Right kidney (tissue), 1 donor: ENCODE results near the gene ATXN1.
"Not testable (repeated sequence)": the region's sequence is repeated elsewhere in the genome, so short reads cannot be mapped to it uniquely, and the experiment has no call there.

Source experiments
- DNase-seq: peaks from one replicate; pipeline ENCODE4 v3.0.0-alpha.2; 2016

ATXN1 gene

DNA sequence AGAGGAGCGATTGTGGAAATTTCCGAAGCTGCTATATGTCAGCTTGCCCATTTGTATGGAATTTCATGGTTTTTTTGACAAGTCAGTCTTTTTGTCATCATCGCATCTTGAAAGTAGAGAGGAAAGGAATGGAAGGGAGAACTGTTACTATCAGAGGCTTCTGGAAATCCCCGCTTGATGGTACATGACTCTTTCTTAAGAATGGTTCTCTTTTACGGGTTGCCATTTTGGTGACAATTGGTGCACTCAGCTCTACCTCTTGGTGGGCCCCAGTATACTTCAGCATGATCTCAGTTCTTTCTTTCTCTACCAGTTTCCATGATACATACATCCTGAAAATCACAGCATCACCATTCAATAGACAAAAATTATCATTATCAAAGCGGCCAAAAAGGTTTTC is 146.0 kb downstream of the ATXN1 start:
- DNase-seq = not testable (repeated sequence)

GRCh38 chr6:16614143-16614542 is 147.1 kb downstream of the ATXN1 start:
- DNase-seq = not testable (repeated sequence)

DNA sequence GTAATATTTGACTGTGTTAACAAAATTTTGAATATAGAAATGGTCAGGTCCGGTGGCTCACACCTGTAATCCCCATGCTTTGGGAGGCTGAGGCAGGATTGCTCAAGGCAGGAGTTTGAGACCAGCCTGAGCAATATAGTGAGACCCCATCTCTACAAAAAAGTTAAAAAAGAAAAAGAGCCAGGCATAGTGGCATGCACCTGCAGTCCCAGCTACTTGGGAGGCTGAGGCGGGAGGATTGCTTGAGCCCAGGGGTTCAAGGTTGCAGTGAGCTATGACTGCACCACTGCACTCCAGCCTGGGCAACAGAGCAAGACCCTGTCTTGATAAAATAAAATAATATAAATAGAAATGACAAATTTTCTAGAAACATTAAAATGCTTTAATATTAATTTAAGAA is 147.8 kb downstream of the ATXN1 start:
- DNase-seq = not testable (repeated sequence)

DNA sequence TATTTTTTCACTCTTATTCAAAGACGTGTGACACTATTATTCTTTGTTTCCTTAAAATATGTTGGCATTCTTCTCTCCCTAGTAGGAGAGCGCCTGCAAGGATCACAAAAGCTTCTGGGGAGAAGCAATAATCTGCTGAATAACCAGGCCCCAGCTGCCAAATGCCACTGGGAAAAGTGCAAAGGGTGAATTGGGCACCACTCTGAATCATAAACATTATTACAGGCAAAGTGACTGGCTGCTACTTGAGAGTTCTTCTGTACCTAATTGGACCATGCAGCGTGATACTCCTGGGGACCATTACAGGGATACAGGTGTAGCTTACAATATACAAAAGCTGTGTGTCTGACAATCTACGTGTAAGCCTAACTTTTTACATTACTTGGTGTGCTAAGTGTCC is 152.8 kb downstream of the ATXN1 start:
- DNase-seq = no peak

DNA sequence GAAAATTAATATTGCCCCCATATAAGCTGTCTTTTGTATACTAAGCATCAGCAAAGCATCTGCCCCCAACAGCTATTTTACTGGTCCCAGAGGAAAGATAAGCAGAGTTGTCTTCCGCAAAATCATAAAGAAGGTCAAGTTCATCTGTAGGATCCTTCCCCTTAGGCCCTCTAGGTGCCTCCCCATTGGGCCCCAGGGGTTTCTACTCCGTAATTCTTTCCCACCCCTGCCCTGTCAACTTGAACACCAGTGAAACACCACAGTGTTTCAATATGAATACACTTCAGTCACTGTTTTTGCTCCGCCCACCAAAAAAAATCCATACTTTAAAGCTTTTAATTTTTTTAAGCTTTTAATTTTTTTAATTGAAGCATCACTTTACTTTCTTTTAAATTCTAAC is 159.2 kb downstream of the ATXN1 start:
- DNase-seq = no peak

DNA sequence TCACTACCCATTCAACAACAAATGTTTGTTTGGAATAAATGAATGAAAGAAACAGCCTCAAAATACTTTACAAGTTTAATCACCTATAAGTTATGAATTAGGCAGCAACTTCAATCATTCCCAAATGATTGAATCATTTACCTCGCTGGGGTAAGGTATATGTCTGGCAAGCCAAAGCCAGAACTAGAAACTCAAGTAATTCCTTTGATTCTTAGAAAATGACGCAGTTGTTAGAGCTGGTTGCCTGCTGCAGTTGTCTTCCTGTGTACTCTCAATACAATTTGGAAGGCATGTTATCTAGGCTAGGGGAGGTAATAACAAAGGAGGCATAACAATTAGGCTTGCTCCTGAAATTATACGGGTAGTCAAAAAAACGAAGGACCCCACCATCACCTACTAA is 160.6 kb downstream of the ATXN1 start:
- no peak for DNase-seq

- no peak for DNase-seq
These were observed 161.2 kb downstream of the ATXN1 start for GRCh38 chr6:16600026-16600425.

- no peak for DNase-seq
These were observed 164.5 kb downstream of the ATXN1 start for GRCh38 chr6:16596616-16597331.

GRCh38 chr6:16595514-16596120 is 165.6 kb downstream of the ATXN1 start:
- no peak for DNase-seq

DNA sequence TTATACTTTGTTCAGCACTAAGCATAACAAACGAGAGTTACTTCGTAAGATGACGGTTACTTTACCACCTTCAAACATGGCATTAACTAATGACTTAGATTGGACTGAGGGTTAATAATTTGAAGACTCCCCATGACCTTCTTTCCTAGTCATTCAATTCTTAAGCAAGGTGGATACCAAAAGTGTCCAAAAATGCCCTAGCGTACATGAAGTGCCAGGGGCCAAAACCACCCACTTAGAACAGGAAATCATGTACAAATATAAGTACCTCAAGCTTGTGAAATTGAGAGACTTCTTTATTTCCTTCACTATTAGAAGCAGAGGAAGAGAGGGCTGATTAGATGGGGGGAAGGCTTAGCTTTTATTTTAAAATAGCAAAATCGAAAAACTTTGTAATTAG is 166.4 kb downstream of the ATXN1 start:
- no peak for DNase-seq

DNA sequence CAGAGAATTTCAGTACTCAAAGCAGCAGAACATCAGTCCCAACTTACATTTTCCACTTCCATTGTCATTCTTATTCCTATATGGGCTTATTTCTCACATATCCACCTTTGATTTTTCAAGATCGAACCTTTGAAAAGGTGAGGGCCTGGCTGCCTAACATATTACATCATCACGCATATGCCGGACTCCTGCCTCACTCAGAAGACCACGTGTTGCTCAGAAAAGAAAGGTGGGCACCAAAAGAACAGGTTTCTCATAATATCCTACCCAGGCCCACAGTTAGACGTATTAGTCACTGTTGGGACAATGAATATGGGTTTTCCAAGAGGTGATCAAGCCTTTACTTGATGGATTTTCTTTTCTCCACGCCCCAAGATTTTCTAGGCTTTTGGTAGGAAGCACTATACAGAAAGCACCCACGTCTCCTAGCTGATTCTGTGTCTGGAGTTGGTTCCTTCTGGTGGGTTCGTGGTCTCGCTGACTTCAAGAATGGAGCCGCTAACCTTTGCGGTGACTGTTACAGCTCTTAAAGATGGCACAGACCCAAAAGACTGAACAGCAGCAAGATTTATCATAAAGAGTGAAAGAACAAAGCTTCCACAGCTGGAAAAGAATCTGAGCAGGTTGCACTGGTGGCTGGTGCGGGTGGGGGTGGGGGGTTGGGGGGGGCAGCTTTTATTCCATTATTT is 168.9 kb downstream of the ATXN1 start:
- DNase-seq = no peak

DNA sequence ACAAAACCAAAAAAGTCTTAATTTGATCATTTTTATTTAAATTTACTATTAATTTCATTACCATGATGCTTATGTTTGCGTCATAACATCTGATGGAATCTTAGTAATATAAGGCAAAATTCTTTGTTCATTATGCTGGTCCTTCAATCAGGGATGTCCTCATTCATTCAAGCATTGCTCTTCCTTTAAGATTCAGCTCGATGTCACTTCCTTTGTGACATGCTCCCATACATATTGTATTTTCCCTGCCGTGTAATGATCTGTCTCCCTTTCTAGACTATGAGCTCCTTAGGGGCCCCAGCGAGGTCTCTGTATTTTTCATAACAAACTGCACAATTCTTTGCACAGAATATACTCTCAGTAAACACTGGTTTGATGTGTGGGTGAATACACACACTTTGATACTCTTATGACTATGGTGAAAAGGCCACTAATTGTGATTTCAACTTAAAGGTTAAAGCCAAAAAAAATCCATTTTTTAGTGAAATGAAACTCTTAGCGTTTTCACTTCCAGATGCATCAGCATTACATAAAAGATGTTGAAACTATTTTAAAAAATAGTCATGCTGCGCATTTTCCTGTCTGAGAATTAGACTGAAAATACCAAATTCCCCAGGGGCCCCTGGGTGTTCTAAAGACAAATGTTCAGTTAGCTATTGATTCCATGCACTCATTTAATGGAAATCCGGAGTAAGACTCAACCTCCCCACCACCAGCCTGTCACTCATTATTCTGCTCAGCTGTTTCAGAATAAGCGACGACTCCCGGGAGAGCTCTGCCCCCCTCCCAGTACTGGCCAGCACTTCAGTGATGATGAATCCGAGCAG is 169.7 kb downstream of the ATXN1 start:
- no peak for DNase-seq

DNA sequence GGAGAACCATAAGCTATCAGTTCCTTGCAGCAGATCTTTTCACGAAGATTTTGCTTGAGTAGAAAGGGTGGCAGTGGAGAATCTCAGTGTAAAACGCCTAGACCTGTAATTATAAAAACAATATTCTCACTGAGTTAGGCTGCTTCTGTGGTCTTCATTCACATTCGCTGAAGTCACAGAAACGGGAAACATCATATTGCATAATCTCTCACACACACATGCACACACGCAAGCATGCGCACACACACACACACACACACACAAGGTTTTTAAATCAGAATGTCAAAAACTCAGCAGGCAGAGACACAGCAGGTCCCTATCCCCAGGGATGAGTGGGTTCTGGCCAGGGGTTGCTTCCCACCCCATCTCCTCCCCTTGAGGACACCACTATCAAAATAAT is 175.5 kb downstream of the ATXN1 start:
- no peak for DNase-seq

GRCh38 chr6:16583144-16583762 is 178.0 kb downstream of the ATXN1 start:
- no peak for DNase-seq

GRCh38 chr6:16582446-16583143 is 178.7 kb downstream of the ATXN1 start:
- no peak for DNase-seq

DNA sequence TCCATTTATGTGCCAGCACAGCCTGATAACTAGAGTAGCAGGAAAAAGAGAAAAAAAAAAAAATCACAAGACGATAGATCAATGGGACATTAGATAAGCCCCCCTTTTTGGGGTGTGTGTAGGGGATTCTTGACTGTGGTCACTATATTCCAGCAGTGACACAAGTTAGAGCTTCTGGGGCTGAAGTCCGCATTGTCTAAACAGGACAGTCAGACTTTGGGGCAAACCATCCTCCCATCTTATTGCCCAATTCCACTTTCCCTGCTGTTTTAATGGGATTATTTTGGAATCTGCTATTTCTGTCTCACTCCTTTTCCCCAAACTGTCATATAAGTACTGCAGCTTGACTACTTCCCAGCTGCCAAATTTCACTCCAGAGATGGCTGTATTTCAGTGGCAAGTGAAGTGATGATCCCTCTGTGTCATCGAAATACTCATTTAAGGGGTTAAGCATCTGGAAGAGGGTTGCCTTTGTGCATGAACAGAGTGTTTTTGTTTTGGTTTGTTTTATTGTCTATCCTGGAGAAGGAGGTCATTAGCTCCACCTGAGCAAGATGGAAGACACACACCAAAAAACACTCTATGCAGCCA is 182.5 kb downstream of the ATXN1 start:
- no peak for DNase-seq

GRCh38 chr6:16576451-16577368 is 184.6 kb downstream of the ATXN1 start:
- no peak for DNase-seq

GRCh38 chr6:16575655-16576054 is 185.6 kb downstream of the ATXN1 start:
- DNase-seq = no peak

DNA sequence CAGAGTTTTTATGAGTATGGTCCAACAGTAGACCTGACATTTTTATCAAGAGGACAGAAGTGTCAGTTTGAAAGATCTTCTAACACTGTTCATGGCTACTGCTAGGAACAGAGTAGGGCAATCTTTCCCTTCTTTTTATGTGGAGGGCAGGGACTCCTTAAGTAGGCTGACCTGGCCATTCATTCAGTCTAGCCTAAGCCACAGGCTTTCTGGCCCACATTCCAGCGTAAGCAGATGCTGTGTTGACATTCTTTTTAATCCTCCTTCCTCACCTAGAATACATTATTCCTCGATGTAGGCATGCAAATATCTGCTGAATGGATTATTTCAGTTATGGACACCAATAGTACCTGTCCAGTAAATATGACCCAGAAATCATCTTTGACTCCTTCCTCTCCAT is 188.3 kb downstream of the ATXN1 start:
- DNase-seq = no peak

DNA sequence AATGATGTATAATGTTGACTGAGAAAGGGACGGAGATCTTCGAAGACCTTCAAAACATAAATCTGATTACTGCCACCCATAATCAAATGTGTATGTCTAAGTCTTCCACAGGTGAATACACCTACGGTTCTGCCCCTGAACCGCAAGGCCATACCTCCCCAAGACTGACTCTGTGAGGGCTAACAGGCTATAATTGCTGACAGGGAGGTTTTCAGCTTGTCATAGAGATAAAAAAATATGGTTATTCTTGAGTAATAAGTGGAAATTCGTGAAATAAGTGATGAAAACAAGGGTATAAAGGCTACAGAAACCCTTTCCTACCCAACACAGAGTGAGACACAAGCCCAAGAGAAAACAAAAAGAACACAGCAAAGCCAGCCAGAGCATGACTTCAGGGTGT is 188.9 kb downstream of the ATXN1 start:
- no peak for DNase-seq
